IPS DF 19.7 (cell line): ENCODE data around the gene PTPDC1.

ENCODE experiments used
- DNase-seq: peaks from one replicate; pipeline ENCODE4 v3.0.0-alpha.2; 2013; ENCODE audit warnings: low read depth, low spot score

The PTPDC1 gene

GRCh38 chr9:94084314-94084713, at the start of gene PTPDC1:
Gene PTPDC1 (plus strand): TSS chr9:94084464. CDS start chr9:94084531, 67 bp downstream.
- DNase-seq: peak; percentile 78

- DNase-seq: no peak
Observed at GRCh38 chr9:94034511-94034910, 49.8 kb upstream of the PTPDC1 start.

- DNase-seq: no peak
Observed at GRCh38 chr9:94039786-94040185, 44.5 kb upstream of the PTPDC1 start.

GRCh38 chr9:94042516-94043360, 41.5 kb upstream of the PTPDC1 start:
- DNase-seq: no peak

GRCh38 chr9:94054716-94055115, 29.5 kb upstream of the PTPDC1 start:
- no peak for DNase-seq

- no peak for DNase-seq
Observed at GRCh38 chr9:94056442-94056974, 27.8 kb upstream of the PTPDC1 start.

GRCh38 chr9:94057918-94058317, 26.3 kb upstream of the PTPDC1 start:
- DNase-seq: no peak

- DNase-seq: no peak
Observed at GRCh38 chr9:94061864-94062263, 22.4 kb upstream of the PTPDC1 start.

GRCh38 chr9:94065535-94065961, 18.7 kb upstream of the PTPDC1 start:
- peak; percentile 56 for DNase-seq

- no peak for DNase-seq
Observed at GRCh38 chr9:94068257-94068656, 16.0 kb upstream of the PTPDC1 start.

GRCh38 chr9:94076557-94076956, 7.7 kb upstream of the PTPDC1 start:
- no peak for DNase-seq

- DNase-seq: no peak
Observed at GRCh38 chr9:94078086-94078485, 6.2 kb upstream of the PTPDC1 start.

GRCh38 chr9:94079236-94079635, 5.0 kb upstream of the PTPDC1 start:
- no peak for DNase-seq

GRCh38 chr9:94080249-94080648, 4.0 kb upstream of the PTPDC1 start:
- no peak for DNase-seq

- no peak for DNase-seq
Observed at GRCh38 chr9:94081435-94081834, 2.8 kb upstream of the PTPDC1 start.

- DNase-seq: no peak
Observed at GRCh38 chr9:94081864-94082463, 2.3 kb upstream of the PTPDC1 start.

- DNase-seq: no peak
Observed at GRCh38 chr9:94082553-94082952, 1.7 kb upstream of the PTPDC1 start.

- DNase-seq: no peak
Observed at GRCh38 chr9:94082956-94083355, 1.3 kb upstream of the PTPDC1 start.

- DNase-seq: no peak
Observed at GRCh38 chr9:94083384-94083783, 880 bp upstream of the PTPDC1 start.

- peak; percentile 79 for DNase-seq
Observed at GRCh38 chr9:94085062-94085639, 887 bp downstream of the PTPDC1 start.

- DNase-seq: no peak
Observed at GRCh38 chr9:94086486-94087345, 2.5 kb downstream of the PTPDC1 start.
